Colonic mucosa (tissue), 4 donors: ENCODE results near the gene KLK7. TPM values are rescaled to one million over a fixed set of nuclear protein-coding genes. Genes with fewer than 3 reads are reported as not detected.

Source experiments
- DNase-seq: peaks from one replicate; pipeline ENCODE4 v3.0.0-alpha.2; 2020
- H3K27ac ChIP-seq: fragments of 200-600 bp; one replicate; pipeline ENCODE4 v1.8.0; 2021
- H3K27me3 ChIP-seq: fragments of 200-600 bp; one replicate; pipeline ENCODE4 v1.8.0; 2021
- H3K36me3 ChIP-seq: fragments of 200-600 bp; one replicate; pipeline ENCODE4 v1.8.0; 2021
- H3K4me1 ChIP-seq: fragments of 200-600 bp; one replicate; pipeline ENCODE4 v1.8.0; 2021; ENCODE audit warnings: mild to moderate bottlenecking
- H3K4me3 ChIP-seq: fragments of 200-600 bp; one replicate; pipeline ENCODE4 v1.8.0; 2021
- H3K9ac ChIP-seq, 2 donors: one replicate each; pipeline ENCODE4 v1.7.0; 2013; ENCODE audit warnings: control low read depth in 2 of 2, low read depth in 2 of 2, low read length in 2 of 2
- H3K9me3 ChIP-seq: fragments of 200-600 bp; one replicate; pipeline ENCODE4 v1.8.0; 2021
- CTCF ChIP-seq: fragments of 200-600 bp; IDR thresholded peaks from one replicate; pipeline ENCODE4 v1.8.0; 2022; ENCODE audit warnings: antibody characterized with exemption, mild to moderate bottlenecking
- intact Hi-C: fragments of 100-400 bp; cut with DNase I; formaldehyde crosslinking; loops from one replicate; pipeline ENCODE4 v1.14.1; 2022
- total RNA-seq, 2 donors: library from RNA; stranded (reverse); fragmentation: NEBNext Ultra II Directional in 1 of 2; extraction: Animal tissue kit (Norgen Biotek cat#: 25700) in 1 of 2; gene quantifications; one replicate each; pipeline ENCODE4 v1.2.1, GENCODE V29; 2021
- donor health status: healthy.
- donor health status: DM: no; HTN: no; CAD: no.
- donor health status: DM: no; HTN: no; CAD: no.

The KLK7 gene
- total RNA-seq, 2 donors from 2014 or later: not detected

- H3K9ac ChIP-seq: no peak overlapping the region
- no peak overlapping the region for H3K27ac ChIP-seq
- DNase-seq: no peak
- H3K4me3 ChIP-seq: no peak overlapping the region
- no peaks in the 10 kb centered on the region for H3K9me3 ChIP-seq
- intact Hi-C loops: loop anchor here (10.0 kb wide), 1 partner anchor 147 kb away; no protein-coding TSS in a partner anchor
- peaks cover 7% of the 10 kb centered on the region for H3K27me3 ChIP-seq
- H3K36me3 ChIP-seq: no peaks in the 10 kb centered on the region
- no peaks in the 10 kb centered on the region for H3K4me1 ChIP-seq
- TF ChIP-seq CTCF: no peak
These were observed 44.2 kb upstream of the KLK7 start for GRCh38 chr19:51027873-51028272.

- H3K9me3 ChIP-seq: no peaks in the 10 kb centered on the region
- intact Hi-C loops: loop anchor here (10.0 kb wide), 1 partner anchor 148 kb away; no protein-coding TSS in a partner anchor
- no peak for TF ChIP-seq CTCF
- DNase-seq: no peak
- no peak overlapping the region for H3K4me3 ChIP-seq
- H3K27ac ChIP-seq: no peak overlapping the region
- H3K4me1 ChIP-seq: no peaks in the 10 kb centered on the region
- peaks cover 7% of the 10 kb centered on the region for H3K27me3 ChIP-seq
- H3K36me3 ChIP-seq: no peaks in the 10 kb centered on the region
- H3K9ac ChIP-seq: no peak overlapping the region
These were observed 43.5 kb upstream of the KLK7 start for GRCh38 chr19:51027126-51027806.

GRCh38 chr19:51026554-51026831, 42.8 kb upstream of the KLK7 start, which contains the start of gene KLK11:
Gene KLK11 (minus strand): TSS chr19:51026616. CDS start chr19:51025631, 985 bp downstream.
- intact Hi-C loops: loop anchor here (10.0 kb wide), 1 partner anchor 148 kb away; no protein-coding TSS in a partner anchor
- no peaks in the 10 kb centered on the region for H3K4me1 ChIP-seq
- TF ChIP-seq CTCF: no peak
- no peak within 1 kb of the TSS for H3K9ac ChIP-seq
- H3K27ac ChIP-seq: no peak within 1 kb of the TSS
- no peaks in the 10 kb centered on the region for H3K36me3 ChIP-seq
- H3K4me3 ChIP-seq: no peak within 1 kb of the TSS
- H3K9me3 ChIP-seq: no peaks in the 10 kb centered on the region
- DNase-seq: no peak
- H3K27me3 ChIP-seq: peaks cover 7% of the 10 kb centered on the region

GRCh38 chr19:51025809-51026553, 42.3 kb upstream of the KLK7 start:
- intact Hi-C loops: loop anchor here (10.0 kb wide), 1 partner anchor 149 kb away; no protein-coding TSS in a partner anchor
- H3K27ac ChIP-seq: no peak overlapping the region
- no peak for TF ChIP-seq CTCF
- H3K27me3 ChIP-seq: peaks cover 7% of the 10 kb centered on the region
- H3K9ac ChIP-seq: no peak overlapping the region
- no peaks in the 10 kb centered on the region for H3K4me1 ChIP-seq
- H3K9me3 ChIP-seq: no peaks in the 10 kb centered on the region
- H3K4me3 ChIP-seq: no peak overlapping the region
- no peaks in the 10 kb centered on the region for H3K36me3 ChIP-seq
- no peak for DNase-seq

- Histone ChIP-seq H3K9me3 (no peaks in the 10 kb centered on the region), H3K27me3 (peaks cover 7% of the 10 kb centered on the region), H3K4me3 (no peak overlapping the region), H3K36me3 (no peaks in the 10 kb centered on the region), H3K9ac (no peak overlapping the region), H3K27ac (no peak overlapping the region), H3K4me1 (no peaks in the 10 kb centered on the region)
- intact Hi-C loops: loop anchor here (10.0 kb wide), 1 partner anchor 149 kb away; no protein-coding TSS in a partner anchor
- TF ChIP-seq CTCF: no peak
- DNase-seq: no peak
These were observed 41.7 kb upstream of the KLK7 start for GRCh38 chr19:51025401-51025800.
